Stimulated activated CD8-positive, alpha-beta memory T cell treated with anti-CD3 and anti-CD28 coated beads, Interleukin-15, amount 100 ng/mL, for 24 hours (primary cell): ENCODE measurements around the gene FAM24A.
"Not testable (repeated sequence)": the region's sequence is repeated elsewhere in the genome, so short reads cannot be mapped to it uniquely, and the experiment has no call there.

ENCODE experiments used
- DNase-seq: peaks from one replicate; pipeline ENCODE4 v3.0.0-alpha.2; 2020; ENCODE audit warnings: low read depth

Gene FAM24A, protein sequence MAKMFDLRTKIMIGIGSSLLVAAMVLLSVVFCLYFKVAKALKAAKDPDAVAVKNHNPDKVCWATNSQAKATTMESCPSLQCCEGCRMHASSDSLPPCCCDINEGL

DNA sequence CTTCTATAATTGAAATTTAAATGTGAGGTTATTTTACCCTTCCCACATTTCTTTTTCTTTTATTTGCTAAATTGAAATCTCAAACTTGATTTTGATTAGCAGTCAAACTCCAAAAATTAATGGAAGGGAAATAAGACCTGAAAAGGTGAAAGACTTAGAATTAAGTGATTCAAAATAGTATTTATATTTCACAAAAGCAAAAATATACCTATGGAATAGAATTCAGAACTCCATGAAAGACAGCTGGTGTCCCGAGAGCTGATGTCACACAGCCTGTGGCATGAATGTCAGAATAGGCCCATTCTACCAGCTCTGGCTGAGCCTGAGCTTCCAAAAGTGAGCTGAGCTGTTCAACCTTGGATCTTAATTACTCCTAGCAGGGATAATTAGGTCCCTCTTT lies at the start of gene FAM24A:
Gene FAM24A, plus strand, starts transcription at position 301 of the 400 bp plus-strand sequence. CDS start 1,025 bp downstream, outside the sequence.
- DNase-seq = no peak

DNA sequence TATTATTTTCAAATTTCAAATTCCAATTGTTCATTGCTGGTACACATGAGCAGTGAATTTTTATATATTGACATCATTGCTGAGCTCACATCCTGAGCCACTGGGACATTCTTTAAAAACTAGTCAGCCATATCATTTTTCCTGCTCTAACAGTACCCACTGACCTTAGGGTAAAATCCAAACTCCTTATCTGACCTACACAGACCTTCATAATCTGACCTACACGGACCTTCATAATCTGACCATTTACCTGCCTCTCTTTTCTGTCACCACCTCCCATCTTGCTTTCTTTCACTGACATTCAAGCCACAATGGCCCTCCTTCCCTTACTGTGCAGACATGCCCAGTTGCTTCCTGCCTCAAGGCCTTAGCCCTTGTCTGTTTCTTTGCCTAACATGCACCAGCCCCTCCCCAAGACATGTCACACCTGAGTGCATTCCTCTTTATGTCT lies 48.7 kb upstream of the FAM24A start:
- no peak for DNase-seq

DNA sequence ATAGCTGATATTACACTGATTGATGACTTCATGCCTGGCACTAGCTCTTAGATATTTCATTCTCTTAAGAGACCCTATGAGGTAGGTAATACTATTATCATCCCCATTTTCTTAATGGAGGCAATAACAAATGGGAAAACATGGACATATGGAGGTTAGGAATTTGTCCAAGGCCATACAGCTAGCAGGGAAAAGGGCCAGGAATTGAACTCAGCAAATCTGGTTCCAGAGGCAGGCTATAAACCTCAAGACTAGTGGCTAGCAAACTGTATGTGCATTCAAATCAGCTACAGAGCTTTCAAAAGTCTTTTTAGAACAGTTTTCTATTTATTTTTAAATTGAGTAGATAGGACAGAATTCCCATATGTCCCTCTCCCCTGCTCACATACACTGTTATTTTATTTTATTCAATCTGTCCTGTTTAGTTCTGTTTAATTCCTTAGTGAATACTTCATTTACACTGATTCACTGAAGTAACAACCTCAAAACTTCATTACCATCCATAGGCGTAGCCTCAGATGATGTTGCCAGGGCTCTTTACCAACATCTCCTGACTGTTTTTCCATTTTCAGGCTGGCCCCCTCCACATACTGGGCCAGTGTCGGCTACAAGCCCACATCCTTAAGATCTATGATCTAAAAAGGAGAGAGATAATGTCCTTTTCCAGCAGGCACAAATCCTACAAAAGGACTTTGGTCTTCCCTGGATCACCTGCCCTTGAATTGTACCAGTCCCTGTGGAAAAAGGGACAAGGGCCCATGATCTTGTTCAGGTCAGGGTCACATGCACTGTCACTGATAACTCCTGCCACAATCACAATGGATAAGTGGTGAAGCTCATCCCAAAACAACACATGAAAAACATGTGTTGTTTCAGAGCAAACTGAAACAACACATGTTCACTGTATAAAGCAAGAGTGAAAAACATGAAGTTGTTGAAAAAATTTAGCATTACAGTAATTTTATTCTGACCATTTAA lies 46.9 kb upstream of the FAM24A start:
- DNase-seq = no peak

DNA sequence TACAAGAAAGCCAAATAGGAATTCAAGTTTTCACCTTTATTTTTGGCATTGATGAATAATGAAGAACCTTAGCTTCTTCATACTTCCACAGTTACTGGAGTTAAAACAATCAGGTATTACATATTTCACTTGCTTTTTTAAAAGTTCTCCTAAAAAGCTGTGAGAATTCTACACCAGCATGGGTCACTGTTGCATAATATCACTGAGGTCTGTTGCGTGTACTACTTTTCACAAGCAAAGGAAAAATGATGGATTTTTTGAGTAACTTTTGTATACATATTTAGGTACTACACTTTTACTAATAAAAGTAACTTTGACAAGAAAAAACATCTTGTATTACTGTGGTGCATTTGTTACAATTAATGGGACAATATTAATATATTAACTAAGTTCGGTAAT lies 46.2 kb upstream of the FAM24A start:
- DNase-seq = no peak

DNA sequence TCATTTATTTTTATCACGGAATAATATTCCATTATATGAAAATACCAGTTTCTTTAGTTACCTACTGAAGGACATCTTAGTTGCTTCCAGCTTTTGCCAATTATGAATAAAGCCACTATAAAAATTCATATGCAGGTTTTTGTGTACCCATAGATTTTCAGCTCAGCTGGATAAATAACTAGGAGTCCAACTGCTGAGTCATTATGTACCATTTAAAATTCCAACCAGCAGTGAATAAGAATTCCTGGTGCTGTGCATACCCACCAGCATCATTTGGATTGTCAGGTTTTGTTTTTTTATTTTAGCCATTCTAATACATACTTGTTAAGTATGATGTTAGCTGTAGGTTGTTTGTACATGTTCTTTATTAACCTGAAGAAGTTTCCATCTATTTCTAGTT lies 45.5 kb upstream of the FAM24A start:
- DNase-seq = no peak

DNA sequence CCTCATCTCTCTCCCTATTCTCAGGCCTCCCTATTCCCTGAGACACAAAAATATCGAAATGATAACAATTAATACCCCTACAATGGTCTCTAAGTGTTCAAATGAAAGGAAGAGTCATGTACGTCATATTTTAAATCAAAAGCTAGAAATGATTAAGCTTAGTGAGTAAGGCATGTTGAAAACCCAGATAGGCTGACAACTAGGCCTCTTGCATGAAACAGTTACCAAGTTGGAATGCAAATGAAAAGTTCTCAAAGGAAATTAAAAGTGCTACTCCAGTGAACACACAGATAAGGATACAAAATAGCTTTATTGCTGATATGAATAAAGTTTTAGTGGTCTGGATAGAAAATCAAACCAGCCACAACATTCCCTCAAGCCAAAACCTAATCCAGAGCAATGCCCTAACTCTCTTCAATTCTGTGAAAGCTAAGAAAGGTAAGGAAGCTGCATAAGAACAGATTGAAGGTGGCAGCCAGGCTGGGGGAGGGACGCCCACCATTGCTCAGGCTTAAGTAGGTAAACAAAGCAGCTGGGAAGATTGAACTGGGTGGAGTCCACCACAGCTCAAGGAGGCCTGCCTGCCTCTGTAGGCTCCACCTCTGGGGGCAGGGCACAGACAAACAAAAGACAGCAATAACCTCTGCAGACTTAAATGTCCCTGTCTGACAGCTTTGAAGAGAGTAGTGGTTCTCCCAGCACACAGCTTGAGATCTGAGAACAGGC lies 43.5 kb upstream of the FAM24A start:
- not testable (repeated sequence) for DNase-seq

DNA sequence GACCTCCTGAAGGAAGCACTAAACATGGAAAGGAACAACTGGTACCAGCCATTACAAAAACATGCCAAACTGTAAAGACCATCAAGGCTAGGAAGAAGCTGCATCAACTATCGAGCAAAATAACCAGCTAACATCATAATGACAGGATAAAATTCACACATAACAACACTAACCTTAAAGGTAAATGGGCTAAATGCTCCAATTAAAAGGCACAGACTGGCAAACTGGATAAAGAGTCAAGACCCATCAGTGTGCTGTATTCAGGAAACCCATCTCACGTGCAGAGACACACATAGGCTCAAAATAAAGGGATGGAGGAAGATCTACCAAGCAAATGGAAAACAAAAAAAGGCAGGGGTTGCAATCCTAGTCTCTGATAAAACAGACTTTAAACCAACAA lies 41.6 kb upstream of the FAM24A start:
- not testable (repeated sequence) for DNase-seq

DNA sequence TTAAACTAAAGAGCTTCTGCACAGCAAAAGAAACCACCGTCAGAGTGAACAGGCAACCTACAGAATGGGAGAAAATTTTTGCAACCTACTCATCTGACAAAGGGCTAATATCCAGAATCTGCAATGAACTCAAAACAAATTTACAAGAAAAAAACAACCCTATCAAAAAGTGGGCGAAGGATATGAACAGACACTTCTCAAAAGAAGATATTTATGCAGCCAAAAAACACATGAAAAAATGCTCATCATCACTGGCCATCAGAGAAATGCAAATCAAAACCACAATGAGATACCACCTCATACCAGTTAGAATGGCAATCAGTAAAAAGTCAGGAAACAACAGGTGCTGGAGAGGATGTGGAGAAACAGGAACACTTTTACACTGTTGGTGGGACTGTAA lies 38.5 kb upstream of the FAM24A start:
- DNase-seq = not testable (repeated sequence)

DNA sequence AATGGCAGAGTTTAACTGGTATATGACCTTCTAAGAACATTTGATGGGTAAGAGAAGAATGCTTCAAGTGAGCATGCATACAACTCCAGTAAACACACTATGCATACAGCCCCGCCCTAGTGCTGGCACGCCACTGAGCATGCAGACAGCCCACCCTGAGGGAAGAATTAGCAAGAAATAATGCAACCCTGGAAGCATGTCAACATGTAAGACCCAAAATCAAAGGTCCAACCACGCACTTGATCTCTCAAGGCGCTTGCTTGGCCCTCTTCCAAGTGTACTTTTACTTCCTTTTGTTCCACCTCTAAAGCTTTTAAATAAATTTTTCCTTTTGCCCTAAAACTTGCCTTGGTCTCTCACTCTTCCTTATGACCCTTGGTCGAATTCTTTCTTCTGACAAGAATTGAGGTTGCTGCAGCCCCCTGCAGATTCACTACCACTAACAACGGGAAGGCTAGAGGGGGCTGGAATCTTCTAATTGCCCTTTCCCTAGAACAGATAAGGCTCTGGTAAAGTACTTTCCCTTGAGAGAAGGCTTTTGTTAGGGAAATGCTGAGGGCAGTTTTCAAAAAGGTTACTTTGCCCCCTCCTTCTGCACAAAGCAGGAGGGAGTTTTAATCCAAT lies 34.5 kb upstream of the FAM24A start:
- DNase-seq = no peak

DNA sequence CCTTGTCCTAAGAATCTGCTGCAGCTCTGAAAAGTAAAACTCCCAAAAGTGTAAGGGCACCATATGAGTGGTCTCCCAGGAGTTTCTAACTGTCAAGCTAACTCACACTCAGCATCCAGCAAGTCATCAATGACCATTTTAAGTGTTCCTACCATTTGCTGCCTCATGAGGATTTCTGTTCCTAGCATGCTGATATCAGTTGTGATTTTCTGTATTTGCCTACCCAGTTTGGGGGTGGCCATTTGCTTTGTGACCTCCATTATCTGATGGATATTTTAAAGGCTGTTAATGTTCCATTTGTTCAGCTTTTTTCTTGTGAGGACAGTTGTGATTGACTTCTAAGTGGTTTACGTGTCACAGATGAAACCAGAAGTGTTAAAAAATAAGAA lies 33.9 kb upstream of the FAM24A start:
- DNase-seq = no peak

DNA sequence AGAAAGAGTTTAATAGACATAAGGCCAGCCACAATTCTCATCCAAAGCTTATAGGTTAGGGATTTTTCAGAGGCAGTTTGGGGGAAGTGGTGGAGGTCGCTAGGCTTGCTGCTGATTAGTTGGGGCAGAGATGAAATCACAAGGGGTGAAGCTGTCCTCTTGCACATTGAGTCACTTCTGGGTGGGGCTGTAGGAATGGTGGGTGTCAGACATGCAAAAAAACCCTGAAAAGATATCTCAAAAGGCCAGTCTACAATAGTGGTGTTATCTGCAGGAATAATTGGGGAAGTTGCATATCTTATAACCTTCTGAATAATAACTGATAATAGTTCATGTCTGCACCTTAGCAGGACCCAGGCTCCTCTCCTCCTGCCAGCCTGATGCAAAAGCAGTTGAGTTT lies 33.1 kb upstream of the FAM24A start:
- no peak for DNase-seq

DNA sequence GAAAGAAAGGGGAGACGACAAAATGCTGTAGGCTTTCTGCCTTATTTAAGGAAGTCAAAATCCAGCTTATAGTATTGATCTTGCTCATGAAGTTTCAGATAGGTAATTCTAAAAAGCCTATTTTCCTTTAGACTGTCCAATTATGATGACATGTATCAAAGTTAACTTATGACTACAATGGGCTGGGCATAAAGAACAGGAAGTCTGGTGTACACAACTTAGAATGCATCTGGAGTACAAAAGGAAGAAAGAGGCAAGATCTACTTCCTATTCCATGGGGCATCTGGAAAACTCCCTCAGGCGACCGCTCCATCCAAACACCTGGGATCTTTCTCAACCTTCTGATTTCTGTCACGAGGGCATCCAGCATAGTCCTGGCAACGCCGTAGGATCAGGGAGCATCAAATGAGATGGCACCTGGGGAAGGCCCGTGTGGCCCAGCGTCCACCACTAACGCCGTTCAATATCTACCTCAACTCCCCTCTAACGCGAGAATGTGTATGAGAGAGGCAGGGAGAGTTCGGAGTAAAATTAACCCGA lies 31.5 kb upstream of the FAM24A start:
- no peak for DNase-seq

DNA sequence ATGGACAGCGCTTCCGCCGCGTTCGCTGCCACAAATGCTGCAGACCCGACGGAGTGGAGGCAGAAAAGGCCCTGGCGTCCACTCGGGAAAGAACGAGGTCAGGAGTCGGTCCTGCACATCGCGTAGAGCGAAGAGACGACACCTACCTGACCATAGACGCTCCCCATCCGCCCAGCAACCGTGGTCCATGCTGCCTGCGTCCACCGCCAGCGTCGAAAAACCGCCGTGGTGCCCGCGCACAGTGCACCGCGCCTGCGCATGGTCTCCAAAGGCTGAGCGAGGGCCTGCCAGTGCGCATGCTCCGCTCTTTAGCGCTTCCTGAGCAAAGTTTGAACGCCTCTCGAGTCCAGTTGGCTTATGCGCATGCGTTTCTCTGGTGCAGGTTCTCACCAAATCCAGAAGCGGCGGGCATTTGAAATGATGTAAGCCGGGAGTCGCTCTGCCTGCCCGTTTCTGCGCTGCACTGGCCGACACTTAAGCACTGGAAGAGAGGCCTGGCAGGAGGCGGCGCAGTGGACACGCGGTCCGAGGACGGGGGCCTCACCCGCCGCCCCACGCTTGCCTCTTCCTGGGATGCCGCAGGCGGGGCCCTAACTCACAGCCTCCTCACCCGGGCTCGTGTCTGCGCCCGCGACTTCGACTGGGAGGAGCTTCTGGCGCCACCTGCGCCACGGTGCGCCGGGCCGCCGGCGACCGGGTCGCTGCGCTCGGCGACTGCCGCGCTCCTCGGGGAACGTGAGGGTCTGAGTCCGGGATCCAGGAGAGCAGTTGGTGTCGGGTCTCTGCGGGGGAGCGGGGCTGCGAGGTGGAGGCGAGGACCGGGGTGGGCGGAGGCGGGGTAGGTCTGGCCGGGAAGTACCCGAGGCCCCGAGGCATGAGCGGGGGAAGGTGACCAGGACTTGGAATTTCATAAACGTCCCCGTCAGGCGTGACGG lies 30.8 kb upstream of the FAM24A start, which contains the start of gene FAM24B:
Gene FAM24B, minus strand, starts transcription at position 243 of the 935 bp plus-strand sequence. CDS start 29,066 bp downstream, outside the sequence.
- DNase-seq = peak; percentile 80

DNA sequence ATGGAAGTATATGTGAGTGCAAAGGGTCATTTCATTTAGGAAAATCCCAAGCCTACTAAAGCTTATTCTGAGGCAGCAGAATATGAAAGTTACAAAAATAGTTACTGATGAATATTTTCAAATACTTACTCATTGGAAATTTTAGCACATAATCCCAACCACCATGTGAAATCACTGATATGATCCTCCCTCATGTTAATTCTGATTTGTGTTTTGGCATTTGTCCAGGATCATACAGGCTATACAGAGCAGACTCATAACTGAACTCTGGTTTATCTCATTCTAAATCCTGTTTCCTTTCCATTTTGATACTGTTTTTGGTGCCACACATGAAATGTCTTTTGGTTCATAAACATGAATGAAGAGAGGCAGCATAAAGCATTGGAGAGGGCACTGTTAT lies 27.6 kb upstream of the FAM24A start:
- no peak for DNase-seq

DNA sequence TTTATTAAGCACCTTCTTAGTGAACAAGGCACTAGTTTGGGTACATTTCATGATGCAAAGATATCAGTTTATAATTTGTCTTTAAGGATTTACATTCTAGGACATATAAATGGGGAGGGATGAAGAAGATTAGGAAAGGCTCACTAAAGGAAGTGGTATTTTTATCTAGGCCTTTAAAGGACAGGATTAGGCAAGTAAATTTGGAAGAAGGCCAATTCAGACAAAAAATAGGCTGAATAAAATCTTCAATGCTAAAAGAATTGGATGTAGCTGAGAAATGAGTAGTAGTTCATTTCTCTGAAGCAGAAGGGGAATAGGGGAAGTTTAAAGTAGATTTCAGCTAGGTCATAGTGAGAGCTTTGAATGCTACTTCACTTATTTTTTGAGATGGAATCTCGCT lies 26.2 kb upstream of the FAM24A start:
- DNase-seq = no peak

DNA sequence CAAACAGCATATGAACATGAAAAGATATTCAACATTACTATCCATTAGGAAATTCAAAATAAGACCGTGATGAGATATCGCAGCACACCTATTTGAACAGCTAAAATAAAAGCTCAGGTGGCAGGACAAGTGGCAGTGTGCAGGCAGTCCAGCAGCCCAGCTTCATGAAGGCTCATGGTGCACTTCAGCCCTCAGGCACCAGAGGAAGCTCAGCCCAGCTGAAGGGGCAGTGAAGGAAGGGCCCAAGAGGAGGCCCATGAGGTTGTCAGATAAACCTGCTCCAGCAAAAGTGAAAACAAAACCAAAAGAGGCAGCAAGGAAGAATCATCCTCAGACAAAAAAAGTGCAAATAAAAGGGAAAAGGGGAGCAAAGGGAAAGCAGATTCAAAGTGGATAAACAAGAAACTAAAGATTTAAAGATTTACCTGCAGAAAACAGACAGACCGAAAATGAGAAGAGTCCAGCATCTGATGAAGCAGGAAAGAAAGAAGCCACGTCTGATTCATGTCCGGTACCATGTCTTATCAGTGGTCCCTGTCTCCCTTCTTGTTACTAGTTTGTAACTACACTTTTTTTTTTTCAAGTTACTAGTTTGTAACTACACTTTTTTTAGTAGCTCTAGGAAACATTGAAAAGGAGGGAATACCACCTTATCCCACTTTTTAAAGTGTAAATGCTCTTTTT lies 16.0 kb upstream of the FAM24A start:
- no peak for DNase-seq

DNA sequence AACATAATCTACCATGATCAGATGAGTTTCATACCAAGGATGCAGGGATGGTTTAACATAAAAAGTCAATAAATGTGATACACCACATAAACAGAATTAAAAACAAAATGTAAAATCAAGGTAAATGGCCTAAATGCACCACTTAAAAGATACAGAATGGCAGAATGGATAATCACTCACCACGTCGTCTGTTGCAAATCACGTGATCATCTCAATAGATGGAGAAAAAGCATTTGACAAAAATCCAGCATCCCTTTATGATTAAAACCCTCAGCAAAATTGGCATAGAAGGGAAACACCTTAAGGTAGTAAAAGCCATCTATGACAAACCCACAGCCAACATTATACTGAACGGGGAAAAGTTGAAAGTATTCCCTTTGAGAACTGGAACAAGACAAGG lies 6.5 kb upstream of the FAM24A start:
- not testable (repeated sequence) for DNase-seq

DNA sequence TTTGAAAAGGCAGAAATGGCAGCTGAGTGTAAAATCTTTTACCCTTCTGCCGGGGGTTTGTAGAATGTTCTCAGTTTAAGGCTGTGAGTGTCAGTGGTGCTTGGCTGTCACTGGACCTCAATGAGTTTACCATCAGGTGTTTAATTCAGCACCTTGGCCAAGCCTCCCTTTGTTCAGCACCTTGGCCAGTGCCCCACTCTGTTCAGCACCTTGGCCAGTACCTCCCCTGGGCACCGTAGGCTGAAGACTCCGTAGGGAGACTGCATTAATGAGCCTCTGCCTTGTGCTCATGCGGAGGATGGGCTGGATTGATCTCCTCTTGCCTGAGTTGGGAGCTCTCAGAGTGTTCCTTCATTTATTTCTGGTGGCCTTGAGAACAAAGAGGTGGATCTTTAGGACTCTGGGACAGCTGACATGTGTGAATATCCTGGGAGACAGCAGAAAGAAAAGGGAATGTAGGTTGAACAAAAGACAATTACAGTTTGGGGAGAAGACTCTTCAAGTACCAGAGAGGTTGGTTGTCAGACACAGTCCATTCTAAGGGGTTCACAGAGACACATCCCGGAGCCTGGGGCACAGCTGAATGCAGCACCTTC lies 1.6 kb downstream of the FAM24A start:
- DNase-seq = no peak

DNA sequence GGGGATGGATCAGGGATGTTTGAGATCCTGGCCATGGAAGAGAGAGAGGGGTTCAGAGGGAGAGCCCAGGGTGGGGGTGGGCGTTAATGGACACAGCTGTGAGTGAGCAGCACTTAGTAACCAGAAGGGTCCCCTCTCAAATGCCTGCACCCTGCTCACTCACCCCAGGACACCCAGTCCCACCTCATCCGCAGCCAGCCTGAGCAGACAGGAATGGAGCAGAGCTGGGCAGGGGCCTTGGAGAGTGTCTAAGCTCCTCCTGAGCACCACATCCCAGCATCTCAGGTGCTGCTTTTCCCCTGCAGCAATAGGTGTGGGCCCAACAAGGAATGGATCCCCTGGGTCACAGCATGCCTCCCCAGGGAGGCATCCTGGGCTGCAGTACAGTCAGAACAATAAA lies 5.3 kb downstream of the FAM24A start:
- no peak for DNase-seq

DNA sequence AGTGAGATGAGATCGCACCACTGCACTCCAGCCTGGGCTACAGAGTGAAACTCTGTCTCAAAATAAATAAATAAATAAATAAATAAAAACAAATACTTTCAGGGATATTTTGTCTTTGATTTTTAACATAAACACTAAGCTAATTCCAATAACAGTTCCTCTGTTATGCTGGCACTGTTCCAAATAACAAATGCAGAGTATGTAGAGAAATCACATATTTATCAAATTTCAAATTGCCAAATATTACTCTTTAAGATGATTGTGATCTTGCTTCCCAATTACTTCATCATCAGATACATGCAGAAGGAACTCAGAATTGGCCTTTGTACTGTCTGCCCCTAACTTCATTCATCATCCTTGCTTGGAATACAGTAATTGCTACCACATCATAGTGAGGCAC lies 19.7 kb downstream of the FAM24A start:
- no peak for DNase-seq
